GM13976 (cell line): ENCODE data around the gene TOMM34.

ENCODE experiments used
- DNase-seq: peaks from one replicate; pipeline ENCODE4 v3.0.0; 2012; ENCODE audit warnings: low spot score
- CTCF ChIP-seq: IDR thresholded peaks from 2 replicates; pipeline ENCODE4 v1.5.1; 2012; ENCODE audit warnings: borderline replicate concordance, mild to moderate bottlenecking; ENCODE audit not compliant: insufficient read depth; ENCODE audit errors: extremely low read depth, missing control alignments, control extremely low read depth
- in situ Hi-C: fragments of 300-500 bp; cut with MboI; formaldehyde crosslinking; loops from one replicate; pipeline ENCODE4 v1.12.0; 2022; ENCODE audit warnings: low sequenced_read_pairs, mixed read lengths, inconsistent platforms; ENCODE audit not compliant: unreplicated experiment

Gene TOMM34

GRCh38 chr20:44958276-44958675, 1.9 kb downstream of the TOMM34 start:
- DNase-seq = no peak
- in situ Hi-C loops = no loop called here
- TF ChIP-seq CTCF = no peak

- no peak for DNase-seq
- TF ChIP-seq CTCF = no peak
- in situ Hi-C loops = no loop called here
Measured at GRCh38 chr20:44956410-44956809, 3.8 kb downstream of the TOMM34 start.

- DNase-seq = no peak
- in situ Hi-C loops = no loop called here
- TF ChIP-seq CTCF = no peak
Measured at GRCh38 chr20:44955270-44955669, 4.9 kb downstream of the TOMM34 start.

GRCh38 chr20:44954211-44954610, 6.0 kb downstream of the TOMM34 start:
- in situ Hi-C loops = no loop called here
- no peak for DNase-seq

GRCh38 chr20:44952731-44953130, 7.5 kb downstream of the TOMM34 start:
- DNase-seq = no peak
- in situ Hi-C loops = no loop called here
- no peak for TF ChIP-seq CTCF

More at GRCh38 chr20:44954211-44954610, 6.0 kb downstream of the TOMM34 start:
- TF ChIP-seq CTCF = no peak

DNA sequence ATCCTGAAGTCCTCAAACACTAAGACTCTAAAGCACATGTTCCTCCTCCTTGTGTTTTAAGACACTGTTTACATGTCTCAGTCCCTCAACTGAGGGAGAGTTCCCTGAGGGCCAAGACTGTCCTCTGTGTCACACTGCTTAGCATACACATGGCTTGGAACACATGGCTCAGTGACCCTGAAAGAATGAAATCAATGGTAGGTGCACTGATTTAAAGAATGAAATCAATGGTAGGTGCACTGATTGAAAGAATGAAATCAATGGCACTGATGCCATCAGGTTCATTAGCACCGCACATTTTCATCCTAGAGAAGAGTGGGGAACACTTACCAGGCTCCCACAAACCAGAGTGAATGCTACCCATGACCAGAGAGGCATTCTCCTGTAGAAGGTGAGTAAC, 9.8 kb downstream of the TOMM34 start:
- no peak for TF ChIP-seq CTCF
- no peak for DNase-seq
- in situ Hi-C loops = no loop called here

GRCh38 chr20:44948513-44948912, 11.7 kb downstream of the TOMM34 start:
- TF ChIP-seq CTCF = no peak
- no peak for DNase-seq
- in situ Hi-C loops = no loop called here
